HG02943 (cell line): ENCODE measurements around the gene PHTF2.
"Not testable (repeated sequence)": the region's sequence is repeated elsewhere in the genome, so short reads cannot be mapped to it uniquely, and the experiment has no call there.

Experiments used
- ATAC-seq: cut with Tn5 transposase; IDR thresholded peaks from one replicate; pipeline ENCODE4 v1.9.1; 2021; ENCODE audit warnings: mild to moderate bottlenecking, low read depth, moderate library complexity; ENCODE audit not compliant: unreplicated experiment

PHTF2 gene

GRCh38 chr7:77872256-77872655 lies 73.7 kb downstream of the PHTF2 start:
- not testable (repeated sequence) for ATAC-seq

GRCh38 chr7:77873416-77874327 lies 75.1 kb downstream of the PHTF2 start:
- not testable (repeated sequence) for ATAC-seq

GRCh38 chr7:77877791-77878190 lies 79.2 kb downstream of the PHTF2 start:
- no peak for ATAC-seq

- ATAC-seq = no peak
These were observed 79.9 kb downstream of the PHTF2 start for GRCh38 chr7:77878500-77878899.

- ATAC-seq = no peak
These were observed 80.7 kb downstream of the PHTF2 start for GRCh38 chr7:77879272-77879671.

GRCh38 chr7:77881871-77882270 lies 83.3 kb downstream of the PHTF2 start:
- ATAC-seq = no peak

GRCh38 chr7:77885155-77885554 lies 86.6 kb downstream of the PHTF2 start:
- no peak for ATAC-seq

GRCh38 chr7:77887567-77887966 lies 89.0 kb downstream of the PHTF2 start:
- ATAC-seq = no peak

GRCh38 chr7:77888998-77889397 lies 90.4 kb downstream of the PHTF2 start:
- no peak for ATAC-seq

- ATAC-seq = no peak
These were observed 95.2 kb downstream of the PHTF2 start for GRCh38 chr7:77893813-77894212.

GRCh38 chr7:77894574-77895091 lies 96.1 kb downstream of the PHTF2 start:
- ATAC-seq = no peak

- no peak for ATAC-seq
These were observed 97.3 kb downstream of the PHTF2 start for GRCh38 chr7:77895905-77896304.

GRCh38 chr7:77897004-77897547 lies 98.5 kb downstream of the PHTF2 start:
- no peak for ATAC-seq

GRCh38 chr7:77899516-77899915 lies 100.9 kb downstream of the PHTF2 start:
- ATAC-seq = no peak

GRCh38 chr7:77903597-77903996 lies 105.0 kb downstream of the PHTF2 start:
- no peak for ATAC-seq

GRCh38 chr7:77904252-77904651 lies 105.7 kb downstream of the PHTF2 start:
- ATAC-seq = no peak

GRCh38 chr7:77907281-77907680 lies 108.7 kb downstream of the PHTF2 start:
- ATAC-seq = no peak

- ATAC-seq = no peak
These were observed 110.1 kb downstream of the PHTF2 start for GRCh38 chr7:77908664-77909063.

- no peak for ATAC-seq
These were observed 111.6 kb downstream of the PHTF2 start for GRCh38 chr7:77910124-77910523.

GRCh38 chr7:77912293-77912692 lies 113.7 kb downstream of the PHTF2 start:
- ATAC-seq = no peak

GRCh38 chr7:77913977-77914607 lies 115.5 kb downstream of the PHTF2 start:
- no peak for ATAC-seq
